GM04504 (cell line): ENCODE measurements around the gene FBXO24.

Source experiments
- DNase-seq: peaks from one replicate; pipeline ENCODE4 v3.0.0-alpha.2; 2012; ENCODE audit warnings: low read depth

The FBXO24 gene

DNA sequence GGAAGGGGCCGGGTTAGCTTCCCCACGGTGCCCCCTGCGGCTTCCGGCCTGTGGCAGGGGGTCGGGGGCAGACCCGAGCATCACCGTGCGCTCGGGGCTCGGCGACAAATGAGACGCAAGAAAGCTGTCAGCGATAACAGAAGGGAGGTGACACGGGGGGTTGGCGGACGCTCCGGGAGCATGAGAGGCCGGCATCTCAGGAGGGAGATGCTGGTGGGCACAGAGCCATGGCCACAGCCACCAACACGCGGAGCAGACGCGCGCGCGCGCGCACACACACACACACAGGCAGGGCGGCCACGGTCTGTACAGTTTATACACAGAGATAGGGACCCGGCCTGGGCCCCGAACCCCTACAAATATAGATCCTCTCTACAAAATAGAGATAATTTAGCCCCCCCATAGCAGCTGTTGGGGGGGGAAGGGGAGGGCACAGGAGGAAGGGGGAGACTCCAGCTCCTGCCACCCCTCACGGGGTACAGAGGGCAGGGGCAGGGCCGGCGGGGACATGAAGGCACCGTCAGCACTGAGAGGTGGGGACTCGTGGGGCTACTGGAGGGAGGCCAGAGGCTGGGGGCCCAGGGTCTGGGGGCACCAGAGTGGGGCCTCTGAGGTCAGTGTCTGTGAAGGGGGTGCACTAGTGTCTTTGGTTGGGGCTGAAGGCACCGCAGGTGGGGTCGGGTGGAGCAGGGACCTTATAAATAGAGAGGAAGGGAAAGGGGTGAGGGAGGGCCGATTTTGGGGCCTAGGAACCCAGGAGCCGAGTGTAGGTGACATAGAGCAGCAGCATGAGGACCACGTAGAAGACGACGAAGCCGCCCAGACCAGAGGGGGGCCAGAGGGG, 11.5 kb upstream of the FBXO24 start:
- no peak for DNase-seq

- DNase-seq, result no peak
Measured at GRCh38 chr7:100575206-100575631, 10.9 kb upstream of the FBXO24 start.

DNA sequence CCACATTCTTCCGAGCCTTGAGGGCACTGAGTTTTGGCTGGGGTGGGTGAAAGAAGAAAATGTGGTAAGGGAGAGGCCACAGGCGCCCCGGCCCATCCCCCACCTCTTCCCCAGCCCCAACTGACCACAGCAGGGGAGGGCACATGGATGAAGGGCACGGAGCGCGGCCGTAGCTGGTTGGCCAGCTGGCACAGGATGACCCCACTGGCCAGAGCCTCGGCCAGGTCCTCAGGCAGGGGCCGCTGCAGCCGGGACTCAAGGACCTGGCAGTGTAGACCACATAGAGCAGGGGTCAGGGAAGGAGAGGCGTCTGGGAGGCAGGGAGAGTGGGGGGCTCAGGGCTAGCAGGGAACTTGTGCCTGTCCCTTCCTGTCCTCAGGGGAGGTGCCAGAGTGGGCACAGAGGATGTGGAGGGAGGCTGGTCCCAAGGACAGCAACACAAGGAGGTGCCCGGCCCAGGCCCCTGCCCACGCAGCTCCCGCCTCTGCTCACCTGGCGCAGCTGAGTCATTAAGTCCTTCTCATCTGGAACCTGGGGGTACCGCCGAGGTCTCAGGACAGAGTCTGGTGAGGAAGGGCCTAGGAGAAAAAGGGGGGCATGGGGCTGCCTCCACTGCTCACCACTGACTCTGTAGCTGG, 10.3 kb upstream of the FBXO24 start:
- DNase-seq, result no peak

- no peak for DNase-seq
Measured at GRCh38 chr7:100576384-100576993, 9.6 kb upstream of the FBXO24 start.

DNA sequence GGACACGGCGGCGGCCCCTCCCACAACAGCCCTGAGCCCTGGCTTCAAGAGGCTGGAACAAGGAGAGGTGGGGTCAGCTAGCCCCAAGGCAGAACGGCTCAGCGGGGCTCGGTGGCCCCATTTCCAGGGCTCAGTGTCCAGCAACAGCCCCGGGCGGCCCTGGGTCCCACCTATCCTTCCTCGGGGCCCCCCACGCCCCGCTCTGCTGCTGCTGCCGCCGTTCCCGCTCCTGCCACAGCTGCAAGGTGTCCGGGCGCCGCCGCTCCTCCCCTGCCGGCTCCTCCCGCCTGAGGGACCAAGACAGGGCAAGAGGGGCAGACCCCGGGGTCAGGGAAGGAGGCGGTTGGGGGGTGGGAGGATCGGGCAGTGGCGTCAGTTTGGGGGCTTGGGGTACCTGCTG, 9.0 kb upstream of the FBXO24 start:
- DNase-seq, result no peak

DNA sequence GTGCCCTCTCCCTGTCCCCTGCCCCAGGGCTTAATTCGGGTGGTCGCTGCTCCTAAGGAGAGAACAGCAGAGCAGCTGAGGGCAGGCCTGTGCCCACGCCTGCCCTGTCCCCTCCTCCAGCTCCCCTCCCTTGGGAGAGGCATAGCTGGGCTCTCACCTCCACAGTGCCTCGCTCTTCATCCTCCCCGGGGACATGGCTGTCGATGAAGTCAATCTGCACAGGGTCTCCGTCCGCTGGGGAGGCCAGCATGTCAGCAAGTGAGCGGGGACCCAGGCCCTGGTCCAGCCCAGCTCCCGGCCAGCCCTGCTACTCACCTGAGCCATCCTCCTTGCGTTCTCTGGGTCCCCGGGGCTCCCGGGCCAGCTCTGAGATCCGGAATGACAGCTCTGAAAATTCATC, 8.6 kb upstream of the FBXO24 start:
- no peak for DNase-seq

GRCh38 chr7:100578246-100579183, 7.6 kb upstream of the FBXO24 start:
- no peak for DNase-seq

DNA sequence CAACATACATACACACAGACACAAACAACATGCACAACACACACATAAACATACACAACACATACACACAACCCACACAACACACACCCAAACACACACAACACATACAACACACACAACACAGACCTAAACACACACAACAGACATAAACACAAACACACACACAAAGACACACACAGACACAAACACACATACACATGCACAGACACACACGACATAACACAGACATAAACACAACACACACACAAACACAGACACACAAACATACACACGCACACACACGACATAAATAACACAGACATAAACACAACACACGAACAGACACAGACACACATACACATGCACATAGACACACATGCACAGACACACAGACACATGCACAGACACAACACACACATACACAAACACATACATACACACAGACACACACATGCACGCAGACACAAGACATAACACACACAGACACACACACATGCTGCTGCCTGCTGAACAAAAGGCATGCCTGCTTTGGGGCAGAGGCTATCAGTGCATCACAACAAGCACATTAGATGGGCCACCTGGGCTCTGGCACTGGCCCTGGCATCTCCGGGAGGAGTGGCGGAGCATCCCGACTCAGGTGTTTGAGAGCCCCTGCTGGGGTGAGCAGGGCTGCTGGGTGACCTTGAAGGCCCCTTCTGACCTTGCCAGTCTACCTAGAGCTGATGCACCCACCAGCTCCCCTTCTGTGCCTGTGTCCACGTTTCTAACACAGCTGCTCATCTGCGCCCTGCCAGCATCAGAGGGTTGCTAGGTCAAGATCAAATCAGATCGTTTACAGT, 5.5 kb upstream of the FBXO24 start:
- DNase-seq, result no peak

DNA sequence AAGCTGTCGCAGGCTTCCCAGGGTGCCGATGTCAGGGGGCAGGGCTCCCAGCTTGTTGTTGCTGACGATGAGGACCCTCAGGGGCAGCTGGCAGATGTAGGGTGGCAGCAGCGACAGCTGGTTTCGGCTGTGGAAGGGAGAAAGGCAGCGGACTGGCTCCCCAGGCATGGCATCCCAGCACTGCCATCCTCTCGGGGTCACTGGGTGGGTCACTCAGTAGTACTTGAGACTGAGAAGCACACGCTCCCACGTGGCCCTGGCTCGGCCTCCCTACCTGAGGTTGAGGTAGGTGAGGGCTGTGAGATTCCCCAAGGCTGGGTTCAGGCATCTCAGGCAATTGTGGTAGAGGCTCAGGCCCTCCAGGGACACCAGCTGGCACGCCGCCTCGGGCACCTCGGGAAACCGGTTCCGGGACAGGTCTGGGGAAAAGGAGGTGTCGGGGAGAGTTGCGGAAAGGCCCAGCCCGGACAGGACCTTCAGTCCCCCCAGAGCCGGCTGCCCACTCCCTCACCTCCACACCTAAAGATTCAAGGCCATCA, 4.0 kb upstream of the FBXO24 start:
- DNase-seq, result no peak

- DNase-seq, result no peak
Measured at GRCh38 chr7:100582650-100583049, 3.5 kb upstream of the FBXO24 start.

- DNase-seq, result no peak
Measured at GRCh38 chr7:100583132-100584053, 2.7 kb upstream of the FBXO24 start.

- no peak for DNase-seq
Measured at GRCh38 chr7:100584054-100584682, 2.0 kb upstream of the FBXO24 start.

GRCh38 chr7:100584683-100585510, 1.2 kb upstream of the FBXO24 start:
- no peak for DNase-seq

GRCh38 chr7:100585511-100586265, 440 bp upstream of the FBXO24 start, which contains the start of gene LRCH4:
LRCH4 (minus strand) TSS chr7:100586129; CDS start chr7:100586100, 29 bp downstream.
- DNase-seq, result no peak

- DNase-seq, result no peak
Measured at GRCh38 chr7:100588438-100588837, 2.3 kb downstream of the FBXO24 start.

GRCh38 chr7:100589341-100589947, 3.3 kb downstream of the FBXO24 start:
- no peak for DNase-seq
